DND-41 (cell line): ENCODE measurements around the gene MRPS26.

Experiments
- CTCF ChIP-seq: IDR thresholded peaks from 2 replicates; pipeline ENCODE4 v1.5.1; 2012; ENCODE audit warnings: borderline replicate concordance, low read length, moderate library complexity, mild to moderate bottlenecking; ENCODE audit not compliant: poor library complexity, severe bottlenecking; ENCODE audit errors: extremely low read depth
- EZH2 ChIP-seq: IDR thresholded peaks from 3 replicates; pipeline ENCODE4 v1.6.1; 2012; ENCODE audit warnings: borderline replicate concordance, low read depth, mild to moderate bottlenecking, moderate library complexity, low read length, inconsistent platforms; ENCODE audit not compliant: severe bottlenecking

DNA sequence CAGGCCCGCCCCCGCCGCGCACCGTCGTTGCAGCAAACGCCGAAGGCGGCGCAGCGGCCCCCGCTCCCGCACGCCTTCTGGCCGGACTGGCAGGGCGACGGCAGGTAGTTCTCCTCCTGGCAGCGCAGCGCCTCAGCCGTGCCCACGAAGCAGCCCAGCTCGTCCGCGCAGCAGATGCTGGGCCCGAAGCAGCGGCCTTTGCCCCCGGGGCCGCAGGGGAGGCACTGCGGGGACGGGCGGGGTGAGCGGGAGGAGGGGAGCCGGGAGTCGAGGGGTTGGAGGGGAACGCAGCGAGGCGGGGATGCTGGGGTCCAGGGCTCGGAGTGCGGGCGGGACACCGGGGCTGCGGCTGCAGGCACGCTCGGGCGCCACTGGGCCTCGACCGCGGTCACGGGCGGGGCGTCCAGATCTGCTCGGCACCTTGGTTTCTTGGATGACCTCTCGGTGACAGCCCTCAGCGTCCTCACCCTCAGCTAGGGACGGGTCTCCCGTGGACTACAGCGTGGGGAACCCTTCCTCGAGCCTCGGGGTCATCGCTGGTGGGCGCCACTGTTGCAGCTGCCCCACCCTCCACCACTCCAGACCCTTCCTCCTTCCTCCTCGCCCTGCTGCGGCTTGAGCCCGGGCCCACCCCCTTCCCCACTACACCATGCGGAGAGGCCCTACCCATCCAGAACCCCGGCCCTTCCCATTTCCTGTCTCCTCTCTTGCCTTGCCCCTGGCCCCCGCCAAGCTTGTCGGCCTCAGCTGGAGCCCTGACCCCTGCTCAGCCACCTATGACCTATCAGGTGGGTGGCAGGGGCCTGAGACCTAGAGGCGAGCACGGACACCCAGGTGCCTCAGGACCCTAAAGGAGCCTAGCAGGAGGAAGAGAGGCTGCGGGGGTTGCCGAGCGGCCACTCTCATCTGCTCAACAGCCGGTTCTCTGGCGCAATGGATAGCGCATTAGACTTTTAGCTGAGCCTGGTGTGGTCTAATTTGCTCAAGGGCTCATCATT, 37.4 kb downstream of the MRPS26 start:
- TF ChIP-seq CTCF (no peak), EZH2 (no peak)
